ENCODE results near the gene RPL10L.

The RPL10L gene

DNA sequence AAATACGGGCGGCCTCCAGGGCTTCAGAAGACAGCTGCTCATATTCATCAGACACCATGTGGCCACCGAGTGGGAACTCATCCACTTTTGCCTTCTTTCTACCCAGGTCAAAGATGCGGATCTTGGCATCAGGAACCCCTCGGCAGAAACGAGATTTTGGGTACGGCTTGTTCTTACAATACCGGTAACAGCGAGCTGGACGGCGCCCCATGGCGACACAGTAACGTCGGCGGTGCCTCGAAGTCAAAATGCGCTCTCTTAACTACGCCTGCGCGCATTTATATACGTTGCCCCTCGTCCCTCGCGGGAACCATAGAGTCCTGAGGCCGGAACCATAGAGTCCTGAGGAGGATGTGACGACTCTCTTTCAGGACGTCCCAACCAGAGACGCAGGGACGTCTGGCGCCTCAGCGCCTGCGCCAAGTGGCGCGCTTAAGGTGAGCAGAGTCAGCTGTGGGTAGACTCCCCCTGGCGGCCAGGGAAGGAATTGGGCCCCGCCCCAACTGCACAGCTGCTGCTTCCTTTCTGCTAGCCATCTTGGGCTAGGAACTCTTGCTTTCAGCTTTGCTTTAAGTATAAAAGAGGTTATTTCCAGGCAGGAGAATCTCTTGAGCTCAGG, at the start of gene RPL10L:
Gene RPL10L, minus strand, starts transcription at position 256 of the 619 bp plus-strand sequence. Its CDS starts 45 bp downstream, at position 211.
- Mint-ChIP-seq H3K27ac (peak within 1 kb of the TSS; percentile 93), H3K36me3 (ENCODE audit: low read depth) (no peaks in the 10 kb centered on the region), H3K4me1 (no peaks in the 10 kb centered on the region), H3K9me3 (no peaks in the 10 kb centered on the region), H3K4me3 (no peak within 1 kb of the TSS), H3K27me3 (ENCODE audit: low read depth, poor library complexity) (no peaks in the 10 kb centered on the region)
- TF ChIP-seq, protein P1, sequence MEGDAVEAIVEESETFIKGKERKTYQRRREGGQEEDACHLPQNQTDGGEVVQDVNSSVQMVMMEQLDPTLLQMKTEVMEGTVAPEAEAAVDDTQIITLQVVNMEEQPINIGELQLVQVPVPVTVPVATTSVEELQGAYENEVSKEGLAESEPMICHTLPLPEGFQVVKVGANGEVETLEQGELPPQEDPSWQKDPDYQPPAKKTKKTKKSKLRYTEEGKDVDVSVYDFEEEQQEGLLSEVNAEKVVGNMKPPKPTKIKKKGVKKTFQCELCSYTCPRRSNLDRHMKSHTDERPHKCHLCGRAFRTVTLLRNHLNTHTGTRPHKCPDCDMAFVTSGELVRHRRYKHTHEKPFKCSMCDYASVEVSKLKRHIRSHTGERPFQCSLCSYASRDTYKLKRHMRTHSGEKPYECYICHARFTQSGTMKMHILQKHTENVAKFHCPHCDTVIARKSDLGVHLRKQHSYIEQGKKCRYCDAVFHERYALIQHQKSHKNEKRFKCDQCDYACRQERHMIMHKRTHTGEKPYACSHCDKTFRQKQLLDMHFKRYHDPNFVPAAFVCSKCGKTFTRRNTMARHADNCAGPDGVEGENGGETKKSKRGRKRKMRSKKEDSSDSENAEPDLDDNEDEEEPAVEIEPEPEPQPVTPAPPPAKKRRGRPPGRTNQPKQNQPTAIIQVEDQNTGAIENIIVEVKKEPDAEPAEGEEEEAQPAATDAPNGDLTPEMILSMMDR (IDR thresholded peaks at IDR 0.05): no peak
- DNase-seq: peak; percentile 6

DNA sequence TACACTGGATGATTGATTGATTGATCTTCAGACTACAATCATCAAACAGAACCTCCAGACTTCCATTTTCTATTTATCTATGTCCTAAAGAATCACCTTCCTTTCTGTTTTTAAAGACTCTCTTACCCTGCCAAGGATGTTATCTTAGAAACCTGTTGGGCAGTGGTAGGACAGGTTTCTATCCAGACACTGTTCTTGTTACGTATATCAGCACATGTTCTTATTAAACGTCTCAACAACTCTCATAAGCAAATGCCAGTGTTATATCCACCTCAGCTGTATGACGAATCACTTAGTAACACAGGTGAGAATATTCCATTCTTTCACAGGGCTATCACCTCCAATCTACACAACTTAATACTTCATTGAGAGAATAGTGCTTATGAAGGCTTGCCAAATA, 40.2 kb upstream of the RPL10L start:
- H3K4me1 Mint-ChIP-seq: peaks cover 3% of the 10 kb centered on the region
- DNase-seq: no peak
- H3K36me3 Mint-ChIP-seq (ENCODE audit: low read depth): no peaks in the 10 kb centered on the region
- H3K9me3 Mint-ChIP-seq: peaks cover 4% of the 10 kb centered on the region
- TF ChIP-seq, protein P1 (IDR thresholded peaks at IDR 0.05): no peak
- peaks cover 3% of the 10 kb centered on the region for H3K27me3 Mint-ChIP-seq (ENCODE audit: low read depth, poor library complexity)
- H3K4me3 Mint-ChIP-seq: no peak overlapping the region
- H3K27ac Mint-ChIP-seq: no peak overlapping the region

DNA sequence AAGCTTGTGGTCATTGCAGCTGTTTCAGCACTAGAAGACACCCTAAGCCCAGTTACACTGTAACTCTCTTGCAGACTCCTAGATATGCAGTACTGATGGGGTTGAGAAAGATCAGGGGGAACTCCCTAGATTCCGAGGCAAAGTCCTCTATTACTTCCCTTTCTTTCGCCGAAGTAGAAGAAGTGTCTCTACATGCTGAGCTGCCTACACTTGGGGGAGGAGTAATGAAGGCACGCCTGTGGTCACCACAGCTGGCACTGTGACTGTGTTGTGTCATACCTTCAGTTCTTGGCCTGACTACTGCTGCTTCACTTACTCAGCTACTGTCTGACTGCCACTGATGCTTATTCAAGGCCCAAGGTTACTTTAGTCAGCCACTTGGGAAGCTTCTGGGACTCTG, 35.1 kb upstream of the RPL10L start:
- H3K4me3 Mint-ChIP-seq: no peak overlapping the region
- TF ChIP-seq, protein P1 (IDR thresholded peaks at IDR 0.05): no peak
- H3K36me3 Mint-ChIP-seq (ENCODE audit: low read depth): peaks cover 9% of the 10 kb centered on the region
- no peaks in the 10 kb centered on the region for H3K27me3 Mint-ChIP-seq (ENCODE audit: low read depth, poor library complexity)
- no peaks in the 10 kb centered on the region for H3K4me1 Mint-ChIP-seq
- no peak overlapping the region for H3K27ac Mint-ChIP-seq
- H3K9me3 Mint-ChIP-seq: peaks cover 37% of the 10 kb centered on the region
- DNase-seq: no peak

DNA sequence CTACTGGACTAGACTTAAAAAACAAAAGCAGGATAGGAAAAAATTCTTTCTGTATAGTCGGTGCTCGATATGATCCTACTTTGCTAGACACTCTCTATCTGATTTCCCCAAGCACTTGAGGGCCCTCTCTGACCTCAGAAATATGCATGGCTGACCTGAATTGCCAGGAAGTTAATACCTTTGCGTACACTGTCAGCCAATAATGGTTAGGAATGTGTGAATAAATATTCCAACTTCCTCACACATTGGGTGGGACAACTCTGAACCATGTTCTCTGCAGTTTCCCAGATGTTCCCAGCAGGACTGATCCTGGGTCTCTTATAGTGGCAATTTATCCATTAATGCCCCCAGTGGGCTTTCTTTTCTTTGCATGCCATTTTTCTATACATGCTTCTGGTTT, 20.5 kb upstream of the RPL10L start:
- no peaks in the 10 kb centered on the region for H3K27me3 Mint-ChIP-seq (ENCODE audit: low read depth, poor library complexity)
- peak overlapping the region; percentile 1 for H3K27ac Mint-ChIP-seq
- DNase-seq: no peak
- H3K9me3 Mint-ChIP-seq: peaks cover 3% of the 10 kb centered on the region
- H3K36me3 Mint-ChIP-seq (ENCODE audit: low read depth): no peaks in the 10 kb centered on the region
- H3K4me1 Mint-ChIP-seq: no peaks in the 10 kb centered on the region
- no peak overlapping the region for H3K4me3 Mint-ChIP-seq
- TF ChIP-seq, protein P1 (IDR thresholded peaks at IDR 0.05): no peak

DNA sequence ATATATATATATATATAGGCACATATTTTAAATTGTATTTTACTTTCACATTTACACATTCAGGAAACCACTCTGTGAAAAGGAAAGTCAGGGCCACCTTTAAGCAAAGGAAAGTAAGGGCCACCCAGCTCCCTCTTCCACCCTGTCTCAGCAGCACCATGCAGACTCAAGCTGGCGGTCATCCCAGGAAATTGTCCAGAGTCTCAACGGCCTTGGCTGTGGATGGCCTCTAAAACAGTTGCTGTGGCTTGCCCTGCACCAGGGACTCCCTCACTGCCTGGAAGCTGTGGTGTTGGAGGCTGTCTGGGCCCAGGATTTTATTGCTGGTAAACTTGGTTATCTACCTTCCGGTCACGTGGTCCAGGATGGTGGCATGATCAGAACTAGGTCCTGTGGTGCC, 11.8 kb upstream of the RPL10L start:
- no peak overlapping the region for H3K4me3 Mint-ChIP-seq
- TF ChIP-seq, protein P1 (IDR thresholded peaks at IDR 0.05): no peak

DNA sequence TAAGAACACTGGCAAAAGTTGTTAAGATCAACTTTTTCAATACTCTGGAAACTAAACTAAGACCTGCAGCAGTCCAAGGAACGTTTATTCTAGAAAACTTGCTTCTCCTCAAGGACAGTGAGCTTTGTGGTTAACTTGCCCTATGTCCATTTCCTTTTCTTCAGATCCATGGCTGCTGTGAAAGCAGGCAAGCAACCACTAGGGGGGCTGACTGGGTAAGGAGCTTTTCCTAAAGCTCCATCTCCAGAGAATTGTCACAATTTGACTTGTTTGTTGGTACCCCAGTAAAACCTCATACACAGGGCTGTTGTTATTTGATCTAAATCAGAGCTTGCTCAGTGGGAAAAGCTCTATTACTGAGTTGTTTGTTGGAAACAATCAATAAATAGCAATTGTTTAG, 10.1 kb upstream of the RPL10L start:
- TF ChIP-seq, protein P1 (IDR thresholded peaks at IDR 0.05): peak; percentile 33
- Mint-ChIP-seq H3K9me3 (peaks cover 17% of the 10 kb centered on the region), H3K36me3 (ENCODE audit: low read depth) (peaks cover 3% of the 10 kb centered on the region), H3K4me1 (no peaks in the 10 kb centered on the region), H3K27ac (no peak overlapping the region), H3K4me3 (no peak overlapping the region), H3K27me3 (ENCODE audit: low read depth, poor library complexity) (no peaks in the 10 kb centered on the region)
- no peak for DNase-seq

More for the DNA sequence above, 11.8 kb upstream of the RPL10L start:
- H3K4me1 Mint-ChIP-seq: no peaks in the 10 kb centered on the region
- no peak overlapping the region for H3K27ac Mint-ChIP-seq
- no peak for DNase-seq
- H3K9me3 Mint-ChIP-seq: peaks cover 17% of the 10 kb centered on the region
- H3K36me3 Mint-ChIP-seq (ENCODE audit: low read depth): peaks cover 3% of the 10 kb centered on the region
- no peaks in the 10 kb centered on the region for H3K27me3 Mint-ChIP-seq (ENCODE audit: low read depth, poor library complexity)

Measured in nephron progenitor cell (in vitro differentiated cells).